ENCODE results near the gene LRRK1. TPM values are rescaled to one million over a fixed set of nuclear protein-coding genes. Genes with fewer than 3 reads are reported as not detected.

The LRRK1 gene
- total and polyA plus RNA-seq, 2 of the 13 experiments (the other 11 are each of a cell fraction or from before 2014, with no cell fraction given): 0.13 to 1.2 TPM

- TF ChIP-seq, protein P1, sequence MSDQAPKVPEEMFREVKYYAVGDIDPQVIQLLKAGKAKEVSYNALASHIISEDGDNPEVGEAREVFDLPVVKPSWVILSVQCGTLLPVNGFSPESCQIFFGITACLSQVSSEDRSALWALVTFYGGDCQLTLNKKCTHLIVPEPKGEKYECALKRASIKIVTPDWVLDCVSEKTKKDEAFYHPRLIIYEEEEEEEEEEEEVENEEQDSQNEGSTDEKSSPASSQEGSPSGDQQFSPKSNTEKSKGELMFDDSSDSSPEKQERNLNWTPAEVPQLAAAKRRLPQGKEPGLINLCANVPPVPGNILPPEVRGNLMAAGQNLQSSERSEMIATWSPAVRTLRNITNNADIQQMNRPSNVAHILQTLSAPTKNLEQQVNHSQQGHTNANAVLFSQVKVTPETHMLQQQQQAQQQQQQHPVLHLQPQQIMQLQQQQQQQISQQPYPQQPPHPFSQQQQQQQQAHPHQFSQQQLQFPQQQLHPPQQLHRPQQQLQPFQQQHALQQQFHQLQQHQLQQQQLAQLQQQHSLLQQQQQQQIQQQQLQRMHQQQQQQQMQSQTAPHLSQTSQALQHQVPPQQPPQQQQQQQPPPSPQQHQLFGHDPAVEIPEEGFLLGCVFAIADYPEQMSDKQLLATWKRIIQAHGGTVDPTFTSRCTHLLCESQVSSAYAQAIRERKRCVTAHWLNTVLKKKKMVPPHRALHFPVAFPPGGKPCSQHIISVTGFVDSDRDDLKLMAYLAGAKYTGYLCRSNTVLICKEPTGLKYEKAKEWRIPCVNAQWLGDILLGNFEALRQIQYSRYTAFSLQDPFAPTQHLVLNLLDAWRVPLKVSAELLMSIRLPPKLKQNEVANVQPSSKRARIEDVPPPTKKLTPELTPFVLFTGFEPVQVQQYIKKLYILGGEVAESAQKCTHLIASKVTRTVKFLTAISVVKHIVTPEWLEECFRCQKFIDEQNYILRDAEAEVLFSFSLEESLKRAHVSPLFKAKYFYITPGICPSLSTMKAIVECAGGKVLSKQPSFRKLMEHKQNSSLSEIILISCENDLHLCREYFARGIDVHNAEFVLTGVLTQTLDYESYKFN (CRISPR knock-in tag; conservative IDR thresholded peaks at IDR 0.05): no peak
- no peak for TF ChIP-seq ZNF34 (CRISPR knock-in tag; IDR thresholded peaks at IDR 0.05; ENCODE audit: borderline replicate concordance)
These were observed 135.0 kb downstream of the LRRK1 start (continued) for GRCh38 chr15:101054116-101054515.

DNA sequence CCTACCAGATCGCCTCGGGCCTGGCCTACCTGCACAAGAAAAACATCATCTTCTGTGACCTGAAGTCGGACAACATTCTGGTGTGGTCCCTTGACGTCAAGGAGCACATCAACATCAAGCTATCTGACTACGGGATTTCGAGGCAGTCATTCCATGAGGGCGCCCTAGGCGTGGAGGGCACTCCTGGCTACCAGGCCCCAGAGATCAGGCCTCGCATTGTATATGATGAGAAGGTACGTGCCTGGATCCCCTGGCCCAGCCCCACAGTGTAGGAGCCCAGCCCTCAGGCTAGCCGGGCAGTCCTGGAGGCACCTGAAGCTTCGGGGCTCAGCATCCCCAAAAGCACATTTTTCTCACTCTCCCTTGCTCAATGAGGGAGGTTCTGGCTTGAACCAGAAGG is 135.8 kb downstream of the LRRK1 start:
- Histone ChIP-seq H3K9me3 (ENCODE audit: low read length) (no peaks in the 10 kb centered on the region), H3K79me2 (ENCODE audit: insufficient read depth, low read length) (no peaks in the 10 kb centered on the region), H3K4me3 (replicated peaks in 1 of 3; ENCODE audit: insufficient read depth in 1 of 3, low read depth in 2 of 3, low read length in 3 of 3) (no peak overlapping the region), H3K9ac (ENCODE audit: insufficient read depth, low read depth, low read length) (no peak overlapping the region), H2AFZ (ENCODE audit: low read length) (no peak overlapping the region), H3K4me2 (ENCODE audit: low read depth, low read length) (no peak overlapping the region), H3K36me3 (replicated peaks in 1 of 2; ENCODE audit: control insufficient read depth in 1 of 2, insufficient read depth in 2 of 2, low read length in 2 of 2) (peaks cover 0 to 1% of the 10 kb centered on the region in 2 experiments; a peak in 1 of 5 replicates), H3K27me3 (ENCODE audit: control insufficient read depth in 1 of 2, insufficient read depth in 2 of 2, low read length in 2 of 2) (no peaks in the 10 kb centered on the region), H4K20me1 (ENCODE audit: insufficient read depth, low read length) (no peaks in the 10 kb centered on the region), H3K4me1 (ENCODE audit: insufficient read depth, low read length) (peaks cover 36% of the 10 kb centered on the region), H3K27ac (ENCODE audit: extremely low read length, insufficient read depth, low read length) (no peak overlapping the region)
- in situ Hi-C loops (cut with HindIII; ENCODE audit: extremely low pct_ligation_motif_present, low pct_unique_long_range_greater_than_20kb): no loop called here
- no peak for DNase-seq (ENCODE audit: low spot score)
- no TSS peak for BruUV-seq (replicated peaks)
- TF ChIP-seq FOXP1 (IDR thresholded peaks at IDR 0.05): no peak
- no peak for TF ChIP-seq FOXP1 (CRISPR knock-in tag; IDR thresholded peaks at IDR 0.05)
- TF ChIP-seq ZNF775 (CRISPR knock-in tag; IDR thresholded peaks at IDR 0.05; ENCODE audit: borderline replicate concordance): no peak
- TF ChIP-seq ZSCAN30 (CRISPR knock-in tag; IDR thresholded peaks at IDR 0.05): no peak
- TF ChIP-seq, protein P2, sequence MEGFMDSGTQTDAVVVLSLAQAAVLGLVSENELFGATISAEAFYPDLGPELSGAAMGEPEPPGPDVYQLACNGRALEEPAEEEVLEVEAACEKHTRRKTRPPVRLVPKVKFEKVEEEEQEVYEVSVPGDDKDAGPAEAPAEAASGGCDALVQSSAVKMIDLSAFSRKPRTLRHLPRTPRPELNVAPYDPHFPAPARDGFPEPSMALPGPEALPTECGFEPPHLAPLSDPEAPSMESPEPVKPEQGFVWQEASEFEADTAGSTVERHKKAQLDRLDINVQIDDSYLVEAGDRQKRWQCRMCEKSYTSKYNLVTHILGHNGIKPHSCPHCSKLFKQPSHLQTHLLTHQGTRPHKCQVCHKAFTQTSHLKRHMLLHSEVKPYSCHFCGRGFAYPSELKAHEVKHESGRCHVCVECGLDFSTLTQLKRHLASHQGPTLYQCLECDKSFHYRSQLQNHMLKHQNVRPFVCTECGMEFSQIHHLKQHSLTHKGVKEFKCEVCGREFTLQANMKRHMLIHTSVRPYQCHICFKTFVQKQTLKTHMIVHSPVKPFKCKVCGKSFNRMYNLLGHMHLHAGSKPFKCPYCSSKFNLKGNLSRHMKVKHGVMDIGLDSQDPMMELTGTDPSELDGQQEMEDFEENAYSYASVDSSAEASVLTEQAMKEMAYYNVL (CRISPR knock-in tag; IDR thresholded peaks at IDR 0.05; ENCODE audit: borderline replicate concordance): no peak
- TF ChIP-seq ZBTB7B (CRISPR knock-in tag; IDR thresholded peaks at IDR 0.05): no peak
- ATAC-seq: no peak
- ChIA-PET POLR2A (no interaction called here), CTCF (ENCODE audit: low intra/inter-chr PET ratio, low total read pairs) (no interaction called here)
- WGBS (ENCODE audit: low lambda C conversion rate): 86% methylated on average over 5 of the region's 12 CpGs
- no peak for FAIRE-seq
- intact Hi-C loops (cut with micrococcal nuclease; ENCODE audit: unreplicated experiment): no loop called here
